GM10266 (cell line): Measurements from ENCODE around the gene RSPH9.

Experiments
- DNase-seq: peaks from one replicate; pipeline ENCODE4 v3.0.0; 2012; ENCODE audit errors: extremely low spot score
- CTCF ChIP-seq: IDR thresholded peaks from 2 replicates; pipeline ENCODE4 v1.5.1; 2012; ENCODE audit warnings: mild to moderate bottlenecking, low read depth; ENCODE audit not compliant: control insufficient read depth, insufficient read depth; ENCODE audit errors: missing control alignments

The RSPH9 gene

GRCh38 chr6:43665376-43665775 is 20.5 kb downstream of the RSPH9 start:
- TF ChIP-seq CTCF: no peak
- no peak for DNase-seq

GRCh38 chr6:43666196-43666920 is 21.5 kb downstream of the RSPH9 start:
- no peak for TF ChIP-seq CTCF
- no peak for DNase-seq

GRCh38 chr6:43667245-43668150 is 22.7 kb downstream of the RSPH9 start:
- peak; percentile 82 for DNase-seq
- peak; percentile 99 for TF ChIP-seq CTCF

GRCh38 chr6:43668151-43669028 is 23.6 kb downstream of the RSPH9 start:
- peak; percentile 71 for DNase-seq
- peak; percentile 83 for TF ChIP-seq CTCF

GRCh38 chr6:43669050-43669921 is 24.4 kb downstream of the RSPH9 start:
- DNase-seq: no peak
- no peak for TF ChIP-seq CTCF

GRCh38 chr6:43669922-43670622 is 25.2 kb downstream of the RSPH9 start:
- DNase-seq: no peak
- no peak for TF ChIP-seq CTCF
